ENCODE measurements around the gene ANKRD40CL.
A peak's percentile ranks its signal among the peaks of the same experiment; 100 is the strongest.
"Not testable (repeated sequence)": the region's sequence is repeated elsewhere in the genome, so short reads cannot be mapped to it uniquely, and the experiment has no call there.

The ANKRD40CL gene

GRCh38 chr17:50758524-50758923 is 8.8 kb downstream of the ANKRD40CL start:
- DNase-seq: no peak

DNA sequence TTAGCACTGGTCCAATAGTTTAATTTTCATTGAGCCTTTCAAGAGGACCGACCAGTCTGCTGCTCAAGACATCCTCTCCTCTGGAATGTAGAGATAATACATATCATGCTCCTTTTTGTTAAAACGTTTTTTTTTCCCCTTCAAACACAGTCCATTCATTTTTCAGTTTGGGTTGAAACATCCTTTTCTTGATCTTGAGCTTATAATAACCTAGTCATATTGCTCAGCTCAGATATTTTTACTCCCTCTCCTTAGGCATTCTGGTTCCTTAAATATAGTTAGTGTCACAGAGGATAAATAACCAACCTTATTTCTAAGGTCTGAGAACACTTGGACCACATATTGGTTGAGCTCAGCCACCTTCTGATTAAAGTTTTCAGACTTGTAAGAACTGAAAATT is 12.8 kb downstream of the ANKRD40CL start:
- DNase-seq: no peak

DNA sequence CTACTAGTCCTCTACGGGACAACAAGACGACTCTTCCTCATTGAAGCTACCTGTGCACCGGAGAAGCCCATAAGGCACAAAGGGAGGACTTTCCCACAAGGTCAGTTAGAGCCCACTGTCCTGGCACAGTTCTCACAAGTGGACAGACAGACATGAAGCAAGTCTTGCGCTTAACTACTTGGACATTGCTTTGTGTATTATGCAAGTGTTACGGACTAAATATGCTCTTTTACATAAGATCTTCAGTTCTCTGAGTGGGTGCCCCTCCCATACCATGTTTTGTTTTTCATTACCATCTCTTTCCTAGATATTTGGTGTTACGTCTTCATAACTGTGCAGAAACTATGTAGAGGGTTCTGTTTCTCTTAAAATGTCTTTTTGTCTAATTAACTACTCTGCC is 18.1 kb downstream of the ANKRD40CL start:
- no peak for DNase-seq

- DNase-seq: no peak
Observed at GRCh38 chr17:50745631-50746030, 21.7 kb downstream of the ANKRD40CL start.

- DNase-seq: no peak
Observed at GRCh38 chr17:50739098-50739497, 28.2 kb downstream of the ANKRD40CL start.

- DNase-seq: no peak
Observed at GRCh38 chr17:50737118-50737698, 30.1 kb downstream of the ANKRD40CL start.

- no peak for DNase-seq
Observed at GRCh38 chr17:50735287-50735686, 32.0 kb downstream of the ANKRD40CL start.

- no peak for DNase-seq
Observed at GRCh38 chr17:50731575-50732460, 35.5 kb downstream of the ANKRD40CL start.

DNA sequence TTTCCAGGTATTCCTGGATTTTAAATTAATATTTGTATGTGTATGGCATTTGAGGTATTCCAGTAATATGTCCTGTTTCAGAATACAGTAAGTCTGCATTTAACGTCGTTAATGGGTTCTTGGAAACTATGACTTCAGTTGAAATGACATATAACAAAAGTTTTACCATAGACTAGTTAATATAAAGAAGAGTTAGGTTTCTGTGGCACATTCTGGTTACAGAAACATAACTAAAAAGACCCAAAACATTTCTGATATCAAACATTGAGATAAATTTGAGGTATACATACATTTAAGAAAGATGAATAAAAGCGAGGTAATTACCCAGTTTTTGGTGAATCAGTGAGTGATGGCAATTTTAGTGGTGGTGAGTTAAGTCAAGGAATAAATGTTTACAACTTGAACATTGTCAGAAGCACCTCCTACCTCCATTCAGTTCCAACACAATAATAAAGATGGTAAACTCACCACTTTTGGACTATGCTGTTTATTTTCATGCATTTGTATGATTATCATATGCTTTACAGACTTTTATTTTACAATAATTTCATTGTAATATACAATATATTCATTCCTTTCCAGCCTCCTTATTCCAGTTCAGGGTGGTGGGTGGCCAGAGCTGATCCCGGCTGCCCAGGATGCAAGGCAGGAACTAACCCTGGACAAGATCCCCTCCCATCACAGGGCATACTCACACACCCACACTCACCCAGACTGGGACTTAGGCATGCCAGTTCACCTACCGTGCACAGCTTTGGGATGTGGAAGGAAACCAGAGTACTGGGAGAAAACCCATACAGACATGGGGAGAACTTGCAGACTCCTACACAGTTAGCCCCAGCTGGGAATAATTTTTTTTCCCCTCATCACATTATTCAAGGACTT is 38.2 kb downstream of the ANKRD40CL start:
- no peak for DNase-seq

DNA sequence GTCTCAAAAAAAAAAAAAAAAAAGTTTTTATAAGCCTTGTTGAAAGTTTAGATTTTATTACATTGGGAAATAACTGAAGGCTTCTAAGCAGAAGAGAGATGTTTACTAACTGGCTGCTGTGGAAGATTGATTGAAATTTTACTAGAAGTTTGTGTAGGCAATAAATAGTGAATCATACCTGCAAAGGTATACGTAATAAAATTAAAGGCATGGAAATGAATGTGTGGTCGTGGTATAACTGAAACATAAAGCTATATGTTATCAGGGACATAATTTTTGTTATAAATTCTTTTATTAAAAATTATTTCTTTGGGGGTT is 39.2 kb downstream of the ANKRD40CL start:
- DNase-seq: no peak

DNA sequence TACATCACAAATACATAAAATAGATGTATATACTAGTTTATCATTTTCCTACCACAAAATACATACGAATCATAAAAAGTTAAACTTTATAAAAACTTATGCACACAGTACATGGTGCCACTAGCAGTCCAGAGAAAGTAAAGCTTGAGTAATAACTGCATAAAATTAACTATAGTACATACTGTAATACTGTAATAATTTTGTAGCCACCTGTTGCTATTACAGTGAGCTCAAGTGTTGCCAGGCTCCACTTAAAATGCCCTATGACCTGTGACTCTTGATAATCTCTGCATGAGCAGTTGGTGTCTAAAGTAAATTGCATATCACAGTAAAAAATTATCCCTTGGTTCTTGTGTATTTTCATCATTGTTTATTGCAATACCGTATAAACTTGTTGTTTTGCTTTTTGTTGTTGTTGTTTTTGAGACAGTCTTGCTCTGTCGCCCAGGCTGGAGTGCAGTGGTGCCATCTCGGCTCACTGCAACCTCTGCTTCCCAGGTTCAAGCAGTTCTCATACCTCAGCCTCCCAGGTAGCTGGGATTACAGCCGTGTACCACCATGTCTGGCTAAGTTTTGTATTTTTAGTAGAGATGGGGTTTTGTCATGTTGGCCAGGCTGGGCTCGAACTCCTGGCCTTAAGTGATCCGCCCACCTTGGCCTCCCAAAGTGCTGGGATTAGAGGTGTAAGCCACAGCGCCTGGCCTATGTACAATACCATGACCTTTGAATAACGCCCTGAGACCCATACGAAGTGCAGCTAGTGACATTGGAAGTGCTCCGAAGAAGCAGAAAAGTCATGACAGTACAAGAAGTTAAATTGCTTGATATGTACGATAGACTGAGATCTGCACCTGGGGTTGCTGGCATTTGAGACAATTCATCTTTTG is 41.3 kb downstream of the ANKRD40CL start:
- no peak for DNase-seq

- not testable (repeated sequence) for DNase-seq
Observed at GRCh38 chr17:50724622-50725021, 42.7 kb downstream of the ANKRD40CL start.

DNA sequence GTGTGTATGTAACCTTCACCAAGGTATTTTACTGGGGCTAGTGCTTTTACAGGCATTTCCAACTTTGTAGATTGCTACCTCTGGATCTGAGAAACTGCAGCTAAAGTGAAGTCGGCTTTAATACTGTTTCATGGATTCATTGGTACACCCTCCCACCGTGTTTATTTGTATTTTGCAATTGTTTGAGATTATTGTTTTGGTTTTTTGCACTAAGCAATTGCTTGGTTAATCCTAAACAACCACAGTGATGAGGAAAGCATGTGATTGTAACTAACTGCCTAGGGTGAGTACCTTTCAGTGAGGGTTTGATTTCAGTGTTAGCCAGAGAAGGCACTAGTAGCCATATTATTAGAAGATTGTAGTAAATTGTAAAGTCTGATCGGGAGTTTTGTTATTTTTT is 44.6 kb downstream of the ANKRD40CL start:
- no peak for DNase-seq

DNA sequence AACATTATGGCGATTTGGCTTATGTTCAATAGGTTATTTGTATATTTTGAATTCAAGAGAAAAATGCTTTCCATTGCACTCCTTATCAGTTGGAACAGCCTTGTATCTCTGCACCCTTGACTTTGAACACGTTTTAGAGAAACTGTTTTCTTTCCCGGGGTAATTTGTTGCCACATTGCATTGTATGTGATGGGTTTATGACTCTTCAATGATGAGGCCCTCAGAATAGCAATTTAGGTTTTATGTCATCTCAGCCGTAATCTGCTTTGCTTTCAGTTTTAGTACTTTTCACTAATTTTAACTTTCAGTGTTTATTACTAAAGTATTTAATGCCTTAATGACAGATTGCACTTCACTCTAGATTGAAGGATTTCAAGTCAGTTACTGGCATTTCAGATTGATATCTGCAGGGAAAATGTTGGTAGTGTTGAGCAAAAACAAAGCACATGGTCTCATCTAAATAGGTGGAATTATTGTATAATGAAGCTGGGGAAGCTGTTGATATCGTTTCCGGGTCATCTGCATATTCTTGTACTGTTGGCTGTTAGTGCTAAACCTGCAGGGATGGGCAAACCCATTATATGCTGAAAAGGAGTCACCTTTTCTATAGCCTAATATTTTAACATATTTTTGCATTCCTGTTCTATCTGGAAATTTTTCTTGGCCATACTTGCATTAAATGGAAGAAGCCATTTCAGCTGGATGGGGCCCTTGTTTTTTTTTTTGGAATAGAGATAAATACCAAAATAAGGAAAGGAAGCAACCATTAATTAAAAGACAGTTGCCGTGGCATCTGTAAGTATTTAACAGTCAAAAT is 45.9 kb downstream of the ANKRD40CL start:
- DNase-seq: no peak

- no peak for DNase-seq
Observed at GRCh38 chr17:50719924-50720794, 47.2 kb downstream of the ANKRD40CL start.

DNA sequence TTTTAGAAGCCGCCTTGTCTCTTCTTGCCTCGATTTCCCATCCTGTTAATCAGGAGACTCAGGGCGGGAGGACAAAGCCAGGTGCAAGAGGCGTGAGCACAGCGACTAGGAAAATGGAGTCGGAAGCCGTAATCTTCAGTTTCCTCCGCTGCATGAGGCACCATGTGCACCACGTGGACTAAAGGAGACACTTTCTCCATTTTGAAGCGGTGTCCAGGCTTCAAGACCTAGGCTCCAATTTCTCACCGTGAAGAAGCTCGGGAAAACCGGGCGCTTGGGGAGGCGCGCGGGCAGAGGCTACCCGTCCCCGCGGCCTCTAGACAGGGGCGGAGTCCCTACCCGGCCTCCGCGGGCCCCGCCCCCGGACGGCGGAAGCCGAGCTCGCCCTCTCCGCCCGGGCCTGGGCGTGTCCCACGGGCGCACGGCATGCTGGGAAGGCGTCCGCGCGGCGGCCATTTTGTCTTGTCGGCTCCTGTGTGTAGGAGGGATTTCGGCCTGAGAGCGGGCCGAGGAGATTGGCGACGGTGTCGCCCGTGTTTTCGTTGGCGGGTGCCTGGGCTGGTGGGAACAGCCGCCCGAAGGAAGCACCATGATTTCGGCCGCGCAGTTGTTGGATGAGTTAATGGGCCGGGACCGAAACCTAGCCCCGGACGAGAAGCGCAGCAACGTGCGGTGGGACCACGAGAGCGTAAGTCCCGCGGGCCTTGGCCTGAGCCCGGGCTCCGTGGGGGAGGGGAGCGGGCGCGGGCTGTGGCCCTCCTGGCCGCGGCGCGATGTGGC is 48.0 kb downstream of the ANKRD40CL start, which contains the start of gene LUC7L3:
TSS of gene LUC7L3 (plus strand) at position 460 of the 780 bp plus-strand sequence. CDS start at position 590, 130 bp downstream.
- peak; percentile 87 for DNase-seq

DNA sequence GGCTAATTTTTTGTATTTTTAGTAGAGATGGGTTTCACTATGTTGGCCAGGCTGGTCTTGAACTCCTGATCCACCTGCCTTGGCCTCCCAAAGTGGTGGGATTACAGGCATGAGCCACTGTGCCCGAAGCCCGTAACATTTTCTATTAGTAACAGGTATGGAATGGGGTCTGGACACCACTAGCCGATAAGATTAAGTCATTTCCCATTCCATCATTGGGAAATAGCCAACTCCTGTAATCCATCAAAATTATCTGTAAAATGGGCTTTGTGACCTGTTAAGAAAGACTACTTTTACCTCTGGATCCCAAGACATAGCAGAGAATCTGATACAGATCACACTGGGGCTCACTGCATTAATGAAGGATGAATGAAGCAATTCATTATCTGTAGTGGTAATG is 51.8 kb downstream of the ANKRD40CL start:
- DNase-seq: no peak

- no peak for DNase-seq
Observed at GRCh38 chr17:50712641-50713040, 54.7 kb downstream of the ANKRD40CL start.
